Ishikawa (cell line): ENCODE measurements around the gene VSTM2B.
A peak's percentile ranks its signal among the peaks of the same experiment; 100 is the strongest.

Source experiments
- CEBPB ChIP-seq: IDR thresholded peaks from 2 replicates; pipeline ENCODE4 v1.6.1; 2012
- EGR1 ChIP-seq: IDR thresholded peaks from 2 replicates; pipeline ENCODE4 v1.6.1; 2012
- MAX ChIP-seq: IDR thresholded peaks from 2 replicates; pipeline ENCODE4 v1.6.1; 2012
- RAD21 ChIP-seq: IDR thresholded peaks from 2 replicates; pipeline ENCODE4 v1.6.1; 2012; ENCODE audit warnings: low read depth
- REST ChIP-seq: IDR thresholded peaks from 2 replicates; pipeline ENCODE4 v1.6.1; 2012; ENCODE audit warnings: low read depth, mild to moderate bottlenecking
- USF1 ChIP-seq: IDR thresholded peaks from 2 replicates; pipeline ENCODE4 v1.6.1; 2012

GRCh38 chr19:29526730-29527499 is 1.1 kb downstream of the VSTM2B start:
- TF ChIP-seq EGR1, result 0 out of 2 replicates have a peak, but pooled peaks have one; percentile 40
- TF ChIP-seq RAD21, result no peak
- TF ChIP-seq USF1, result no peak
- no peak for TF ChIP-seq REST
- no peak for TF ChIP-seq MAX
- TF ChIP-seq CEBPB, result no peak
